B cell (primary cell): ENCODE measurements around the gene ERN1. TPM values are rescaled to one million over a fixed set of nuclear protein-coding genes. Genes with fewer than 3 reads are reported as not detected.

Source experiments
- ATAC-seq: fragments of 200-7000 bp; cut with Tn5 transposase; one replicate; pipeline ENCODE4 v1.10.0; 2021; ENCODE audit warnings: low read depth, mild to moderate bottlenecking, moderate number of reproducible peaks, moderate library complexity
- CTCF ChIA-PET: fragments of 350-600 bp; sonication (Branson Sonifier 250); formaldehyde crosslinking; loops from one replicate; lab custom pipeline; 2021; ENCODE audit warnings: antibody characterized with exemption, inconsistent platforms; lab: Charles Lee
- POLR2A ChIA-PET: fragments of 350-600 bp; sonication (Branson Sonifier 250); formaldehyde crosslinking; loops from one replicate; lab custom pipeline; 2021; ENCODE audit warnings: antibody characterized with exemption; lab: Charles Lee
- DNase-seq: peaks from one replicate; pipeline ENCODE4 v3.0.0; 2013
- H2AFZ ChIP-seq: 2 replicates; pipeline ENCODE4 v1.6.1; 2012; ENCODE audit warnings: mild to moderate bottlenecking, low read depth, low read length; ENCODE audit not compliant: insufficient read depth, poor library complexity, severe bottlenecking
- H3K27ac ChIP-seq, 2 donors: 1 replicate in 1 of 2; 2 replicates in 1 of 2; pipeline ENCODE4 v1.5.1; 2012 to 2013; ENCODE audit warnings: low read length in 2 of 2, mild to moderate bottlenecking in 2 of 2, moderate library complexity in 1 of 2
- H3K27me3 ChIP-seq, 4 experiments: fragments of 200-600 bp in 1 of 4; sonication (generic) in 1 of 4; replicated peaks in 1 of 4; 1 replicate in 2 of 4; 2 replicates in 2 of 4; pipeline versions ENCODE4 v1.6.1 to v1.7.0; 2013 to 2016; ENCODE audit warnings: low read length in 3 of 4, mild to moderate bottlenecking in 2 of 4, mixed read lengths in 1 of 4, moderate library complexity in 1 of 4; ENCODE audit not compliant: insufficient read depth in 4 of 4, control insufficient read depth in 3 of 4; ENCODE audit errors: control extremely low read depth in 1 of 4
- H3K36me3 ChIP-seq, 2 experiments: replicated peaks in 1 of 2; 1 replicate in 1 of 2; 2 replicates in 1 of 2; pipeline versions ENCODE4 v1.6.1 to v1.7.1; 2013; ENCODE audit warnings: low read length in 1 of 2; ENCODE audit not compliant: insufficient read depth in 2 of 2, control insufficient read depth in 1 of 2; ENCODE audit errors: control extremely low read depth in 1 of 2, extremely low read depth in 1 of 2
- H3K4me1 ChIP-seq, 2 donors: fragments of 200-600 bp in 1 of 2; sonication (generic) in 1 of 2; 1 replicate in 1 of 2; 2 replicates in 1 of 2; pipeline versions ENCODE4 v1.5.1 to v1.6.1; 2013 to 2017; ENCODE audit warnings: low read length in 2 of 2; ENCODE audit not compliant: control insufficient read depth in 2 of 2, insufficient read depth in 2 of 2
- H3K4me2 ChIP-seq: replicated peaks from 2 replicates; pipeline ENCODE3; 2012; ENCODE audit warnings: mild to moderate bottlenecking, low read depth, low read length; ENCODE audit not compliant: poor library complexity, severe bottlenecking
- H3K4me3 ChIP-seq, 5 experiments: fragments of 200-600 bp in 1 of 5; sonication (generic) in 1 of 5; 1 replicate in 3 of 5; 2 replicates in 2 of 5; pipeline versions ENCODE4 v1.5.1 to v1.7.0; 2011 to 2016; ENCODE audit warnings: low read length in 4 of 5, mild to moderate bottlenecking in 4 of 5, low read depth in 2 of 5, control low read depth in 1 of 5, moderate library complexity in 1 of 5; ENCODE audit not compliant: insufficient read depth in 1 of 5; ENCODE audit errors: control extremely low read depth in 1 of 5, extremely low read depth in 1 of 5
- H3K79me2 ChIP-seq: fragments of 200-600 bp; sonication (generic); one replicate; pipeline ENCODE4 v1.6.0; 2016; ENCODE audit warnings: low read length; ENCODE audit not compliant: control insufficient read depth, insufficient read depth
- H3K9ac ChIP-seq: fragments of 200-600 bp; sonication (generic); 2 replicates; pipeline ENCODE4 v1.6.1; 2017; ENCODE audit warnings: mild to moderate bottlenecking, low read length, moderate library complexity
- H3K9me3 ChIP-seq, 3 donors: one replicate each; pipeline versions ENCODE4 v1.6.1 to v1.7.1; 2013; ENCODE audit warnings: low read length in 2 of 3; ENCODE audit not compliant: control insufficient read depth in 2 of 3, insufficient read depth in 1 of 3; ENCODE audit errors: control extremely low read depth in 1 of 3
- H4K20me1 ChIP-seq: 2 replicates; pipeline ENCODE4 v1.6.0; 2012; ENCODE audit warnings: mild to moderate bottlenecking, low read length; ENCODE audit not compliant: insufficient read depth, control insufficient read depth, poor library complexity, severe bottlenecking
- H3K27ac Mint-ChIP-seq: one replicate; pipeline ENCODE4 v1.8.0; 2021; ENCODE audit warnings: mixed read lengths
- H3K27me3 Mint-ChIP-seq: one replicate; pipeline ENCODE4 v1.8.0; 2021; ENCODE audit warnings: mixed read lengths
- H3K4me1 Mint-ChIP-seq: one replicate; pipeline ENCODE4 v1.8.0; 2021; ENCODE audit warnings: mixed read lengths
- H3K4me3 Mint-ChIP-seq: one replicate; pipeline ENCODE4 v1.8.0; 2021; ENCODE audit warnings: mixed read lengths
- H3K9me3 Mint-ChIP-seq: one replicate; pipeline ENCODE4 v1.8.0; 2022; ENCODE audit warnings: mixed read lengths; ENCODE audit not compliant: insufficient read depth
- EZH2 ChIP-seq: IDR thresholded peaks from 2 replicates; pipeline ENCODE4 v1.6.1; 2012; ENCODE audit warnings: borderline replicate concordance, low read depth, mild to moderate bottlenecking, moderate library complexity, low read length; ENCODE audit not compliant: insufficient read depth, poor library complexity, severe bottlenecking
- WGBS: methylation state at CpG from one replicate; pipeline ENCODE4 v1.1.5; 2013; ENCODE audit warnings: missing lambda C conversion rate; ENCODE audit not compliant: insufficient coverage; 5-methylcytosine and 5-hydroxymethylcytosine counted together
- intact Hi-C: fragments of 100-400 bp; cut with micrococcal nuclease; formaldehyde crosslinking; loops from one replicate; pipeline ENCODE4 v1.10.0; 2022
- polyA plus RNA-seq: library from polyadenylated mRNA; depleted of rRNA; stranded (reverse); fragments of >200 nt; gene quantifications from 2 replicates; pipeline ENCODE4 v1.2.3, GENCODE V29; 2012
- total RNA-seq, 2 donors: library from RNA; stranded (reverse); fragments of 120-200 nt in 1 of 2; gene quantifications; 1 replicate in 1 of 2; 2 replicates in 1 of 2; pipeline versions ENCODE4 v1.2.3 to v1.2.4, GENCODE V29; 2013 to 2022
- TF ChIP-seq, protein P1 (sequence below): fragments of 200-600 bp; IDR thresholded peaks from one replicate; pipeline ENCODE4 v1.8.0; 2022; ENCODE audit warnings: antibody characterized with exemption, mild to moderate bottlenecking

The ERN1 gene
- total and polyA plus RNA-seq, 2 donors (not counting 1 experiment from before 2014, with no cell fraction given): 7.0 to 19.4 TPM

DNA sequence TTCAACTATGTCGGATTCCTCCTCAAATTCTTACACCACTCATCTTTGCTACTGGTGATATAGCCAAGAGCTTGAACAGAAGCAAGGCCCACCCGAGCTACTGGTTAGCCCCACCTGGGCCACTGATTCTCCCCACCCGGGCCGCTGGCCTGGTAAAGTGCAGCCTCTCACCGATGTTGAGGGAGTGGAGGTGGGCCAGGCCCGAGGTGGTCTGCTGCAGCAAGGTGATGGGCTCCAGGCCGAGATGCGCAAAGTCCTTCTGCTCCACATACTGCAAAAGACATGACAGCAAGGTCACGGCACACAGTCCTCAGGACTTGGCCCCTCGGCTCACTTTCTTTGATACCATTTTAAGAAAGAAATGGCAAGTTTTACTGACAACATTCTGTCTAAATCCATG, 76.8 kb downstream of the ERN1 start:
- no peaks in the 10 kb centered on the region for H3K79me2 ChIP-seq
- Mint-ChIP-seq H3K4me3 (no peak overlapping the region), H3K9me3 (no peaks in the 10 kb centered on the region), H3K27me3 (no peaks in the 10 kb centered on the region), H3K27ac (no peak overlapping the region), H3K4me1 (peaks cover 19% of the 10 kb centered on the region)
- no peaks in the 10 kb centered on the region for H4K20me1 ChIP-seq
- intact Hi-C loops: no loop called here
- TF ChIP-seq EZH2: no peak
- TF ChIP-seq, protein P1, sequence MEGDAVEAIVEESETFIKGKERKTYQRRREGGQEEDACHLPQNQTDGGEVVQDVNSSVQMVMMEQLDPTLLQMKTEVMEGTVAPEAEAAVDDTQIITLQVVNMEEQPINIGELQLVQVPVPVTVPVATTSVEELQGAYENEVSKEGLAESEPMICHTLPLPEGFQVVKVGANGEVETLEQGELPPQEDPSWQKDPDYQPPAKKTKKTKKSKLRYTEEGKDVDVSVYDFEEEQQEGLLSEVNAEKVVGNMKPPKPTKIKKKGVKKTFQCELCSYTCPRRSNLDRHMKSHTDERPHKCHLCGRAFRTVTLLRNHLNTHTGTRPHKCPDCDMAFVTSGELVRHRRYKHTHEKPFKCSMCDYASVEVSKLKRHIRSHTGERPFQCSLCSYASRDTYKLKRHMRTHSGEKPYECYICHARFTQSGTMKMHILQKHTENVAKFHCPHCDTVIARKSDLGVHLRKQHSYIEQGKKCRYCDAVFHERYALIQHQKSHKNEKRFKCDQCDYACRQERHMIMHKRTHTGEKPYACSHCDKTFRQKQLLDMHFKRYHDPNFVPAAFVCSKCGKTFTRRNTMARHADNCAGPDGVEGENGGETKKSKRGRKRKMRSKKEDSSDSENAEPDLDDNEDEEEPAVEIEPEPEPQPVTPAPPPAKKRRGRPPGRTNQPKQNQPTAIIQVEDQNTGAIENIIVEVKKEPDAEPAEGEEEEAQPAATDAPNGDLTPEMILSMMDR: no peak
- no peak overlapping the region for H3K4me3 ChIP-seq
- H3K27me3 ChIP-seq: no peaks in the 10 kb centered on the region
- CTCF ChIA-PET: interaction anchor here (0.6 to 1.9 kb wide), 3 partner anchors 25 to 80 kb away, joined by 3 to 11 read pairs (median 5); no protein-coding TSS in a partner anchor
- no peaks in the 10 kb centered on the region for H3K9me3 ChIP-seq
- WGBS: 100% methylated on average over 6 of the region's 10 CpGs
- H3K27ac ChIP-seq: no peak overlapping the region
- POLR2A ChIA-PET: no interaction called here
- no peak overlapping the region for H2AFZ ChIP-seq
- ATAC-seq (no peak), DNase-seq (no peak)
- no peak overlapping the region for H3K9ac ChIP-seq
- H3K36me3 ChIP-seq: peaks cover 0 to 12% of the 10 kb centered on the region in 2 experiments
- H3K4me1 ChIP-seq: peaks cover 12 to 22% of the 10 kb centered on the region in 2 donors
- no peak overlapping the region for H3K4me2 ChIP-seq

DNA sequence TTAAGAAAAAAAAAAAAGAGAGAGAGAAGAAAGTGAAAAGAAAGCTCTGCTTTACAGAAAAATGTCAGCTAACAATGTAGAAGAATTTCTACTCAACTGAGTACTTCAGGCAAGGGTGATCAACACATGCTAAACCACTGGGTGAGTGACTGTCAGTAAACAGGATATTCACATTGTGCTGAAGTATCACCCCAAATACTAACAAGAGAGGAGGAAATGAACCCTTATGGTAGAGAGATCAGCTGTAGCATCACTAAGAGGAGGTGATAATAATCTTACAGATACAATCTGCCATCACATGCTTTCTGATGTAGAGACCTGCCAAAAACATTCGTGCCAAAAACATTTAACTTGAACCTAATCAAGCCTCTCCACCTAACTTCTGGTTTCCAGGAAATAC, 78.8 kb downstream of the ERN1 start:
- no peak overlapping the region for H3K27ac Mint-ChIP-seq
- H3K4me2 ChIP-seq: no peak overlapping the region
- intact Hi-C loops: no loop called here
- H3K27me3 Mint-ChIP-seq: no peaks in the 10 kb centered on the region
- peaks cover 5 to 13% of the 10 kb centered on the region in 2 donors for H3K4me1 ChIP-seq
- ChIA-PET POLR2A (no interaction called here), CTCF (interaction anchor here (1.4 to 2.7 kb wide), 2 partner anchors 22 to 82 kb away, joined by 6 to 10 read pairs; no protein-coding TSS in a partner anchor)
- H3K9ac ChIP-seq: no peak overlapping the region
- H3K27ac ChIP-seq: no peak overlapping the region
- DNase-seq (no peak), ATAC-seq (no peak)
- H2AFZ ChIP-seq: no peak overlapping the region
- no peaks in the 10 kb centered on the region for H3K79me2 ChIP-seq
- no peaks in the 10 kb centered on the region for H3K9me3 ChIP-seq
- WGBS: 78% methylated on average over 1 of the region's 1 CpG
- H3K4me3 ChIP-seq: no peak overlapping the region
- peaks cover 10% of the 10 kb centered on the region for H3K4me1 Mint-ChIP-seq
- H3K36me3 ChIP-seq: peaks cover 0 to 16% of the 10 kb centered on the region in 2 experiments
- no peaks in the 10 kb centered on the region for H3K27me3 ChIP-seq
- no peak overlapping the region for H3K4me3 Mint-ChIP-seq
- no peaks in the 10 kb centered on the region for H4K20me1 ChIP-seq
- no peak for TF ChIP-seq EZH2
- TF ChIP-seq, protein P1: no peak
- no peaks in the 10 kb centered on the region for H3K9me3 Mint-ChIP-seq
